HG03354 (cell line): ENCODE results near the gene CAVIN3.
A peak's percentile ranks its signal among the peaks of the same experiment; 100 is the strongest.

Experiments
- ATAC-seq: cut with Tn5 transposase; IDR thresholded peaks from one replicate; pipeline ENCODE4 v1.9.1; 2021; ENCODE audit warnings: mild to moderate bottlenecking; ENCODE audit not compliant: unreplicated experiment, poor library complexity, severe bottlenecking

The CAVIN3 gene

GRCh38 chr11:6326985-6327384, 6.7 kb upstream of the CAVIN3 start:
- no peak for ATAC-seq

GRCh38 chr11:6326303-6326702, 6.0 kb upstream of the CAVIN3 start:
- ATAC-seq, result no peak

DNA sequence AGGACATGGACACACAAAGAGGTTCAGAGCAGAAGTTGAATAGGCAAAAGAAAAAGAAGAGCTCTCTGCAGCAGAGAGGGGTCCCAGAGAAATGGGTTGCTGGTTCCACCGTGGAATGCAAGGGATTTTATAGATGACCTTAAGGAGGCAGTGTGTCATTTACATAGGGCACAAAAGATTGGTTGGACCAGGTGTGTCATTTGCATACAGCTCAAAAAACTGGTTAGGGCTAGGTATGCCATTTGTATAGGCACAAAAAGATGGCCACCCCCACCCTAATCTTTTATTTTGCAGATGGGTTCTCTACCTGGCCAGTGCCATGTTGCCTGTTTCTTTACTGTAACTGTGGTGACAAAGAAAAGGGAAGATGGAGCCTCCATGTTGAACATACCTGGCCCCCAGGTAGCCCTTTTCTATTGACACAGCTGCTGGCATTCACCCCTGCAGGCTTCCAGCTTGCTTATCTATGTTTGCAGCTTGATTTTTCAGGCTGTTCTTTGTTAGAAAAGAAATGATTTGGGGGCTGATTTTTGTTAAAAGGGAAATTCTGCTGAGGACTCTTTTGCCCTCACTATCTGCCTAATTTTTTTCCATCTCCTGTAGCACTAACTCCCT, 3.1 kb upstream of the CAVIN3 start:
- no peak for ATAC-seq

DNA sequence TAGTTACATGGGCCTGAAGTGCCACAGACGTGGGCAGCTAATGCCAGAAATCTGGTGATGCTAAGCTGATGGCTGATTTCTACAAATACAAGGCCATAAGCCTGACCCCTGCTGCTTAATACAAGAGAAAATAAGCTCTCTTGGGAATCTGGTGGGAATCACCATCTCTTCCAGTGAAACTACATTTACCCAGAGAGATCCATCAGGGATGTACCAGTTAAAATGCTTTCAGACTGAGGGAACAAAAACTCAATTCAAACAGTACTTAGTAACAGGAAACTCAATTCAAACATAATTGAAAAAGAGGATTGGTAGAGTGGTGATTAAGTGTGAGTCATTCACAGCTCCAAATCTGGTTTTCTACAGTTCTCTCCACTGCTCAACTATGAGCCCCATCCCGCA, 1.7 kb upstream of the CAVIN3 start:
- ATAC-seq, result no peak

GRCh38 chr11:6321356-6321755, 1.1 kb upstream of the CAVIN3 start:
- ATAC-seq, result no peak

DNA sequence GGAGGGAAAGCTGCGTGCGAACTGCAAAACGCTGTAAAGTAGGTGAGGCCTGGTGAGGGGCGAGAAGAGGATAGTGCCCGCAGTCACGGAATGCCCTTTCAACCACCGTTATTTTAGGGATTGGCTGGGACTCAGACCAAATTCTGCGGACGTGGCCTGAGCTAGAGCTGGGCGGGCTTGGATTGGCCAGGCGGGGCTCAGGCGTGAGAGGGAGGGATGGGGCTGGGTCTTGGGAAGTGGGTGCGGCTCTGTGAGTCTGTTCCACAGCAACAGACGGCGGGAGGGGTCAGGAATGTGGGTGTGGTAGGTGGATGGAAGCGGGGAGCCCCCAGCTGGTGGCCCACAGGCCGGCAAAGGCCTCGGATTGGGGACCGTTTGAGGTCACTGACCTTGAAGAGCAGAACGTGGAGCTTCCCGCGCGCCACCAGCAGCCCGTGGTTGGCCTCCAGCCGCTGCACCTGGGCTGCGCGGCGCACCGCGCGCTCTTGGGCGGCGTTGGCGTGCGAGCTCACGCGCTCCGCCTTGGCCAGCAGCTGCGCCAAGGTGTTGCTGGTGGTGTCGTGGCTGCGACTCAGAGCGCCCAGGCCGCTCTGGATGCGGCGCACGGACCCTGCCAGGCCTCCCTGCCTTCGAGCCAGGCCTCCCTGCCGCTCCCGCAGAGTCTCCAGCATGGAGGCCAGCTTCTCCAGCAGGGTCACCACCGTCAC, 444 bp downstream of the CAVIN3 start:
- ATAC-seq, result peak; percentile 49

GRCh38 chr11:6319001-6319703, 1.1 kb downstream of the CAVIN3 start:
- ATAC-seq, result no peak

GRCh38 chr11:6318204-6318603, 2.1 kb downstream of the CAVIN3 start:
- ATAC-seq, result no peak

DNA sequence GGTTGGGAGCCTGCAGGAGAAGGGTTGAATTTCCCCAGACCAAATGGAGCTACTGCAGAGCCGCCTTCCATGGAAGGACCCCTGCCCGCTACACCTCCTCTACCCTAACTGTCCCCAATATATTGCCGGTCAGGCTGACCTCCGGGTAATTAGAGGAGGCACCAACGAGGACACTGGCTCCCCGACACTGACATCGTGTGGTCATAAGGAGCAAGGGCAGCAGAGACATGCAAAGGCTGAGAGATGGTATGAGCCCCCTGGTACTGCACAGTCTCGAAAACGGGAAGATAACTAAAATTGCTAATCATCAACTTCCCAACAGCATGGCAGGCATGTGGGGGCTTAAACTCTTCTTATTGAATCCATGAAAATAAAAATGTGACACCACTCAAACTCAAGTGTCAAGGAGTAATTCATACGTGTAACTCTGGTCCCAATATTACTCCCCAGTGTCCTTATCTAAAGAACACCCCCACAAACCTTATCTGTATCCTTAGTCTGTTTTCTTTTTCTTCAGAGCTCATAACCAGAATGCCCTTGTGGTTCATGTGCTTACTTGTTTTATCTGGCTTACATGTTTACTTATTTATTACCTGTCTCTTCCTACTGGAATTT, 4.4 kb downstream of the CAVIN3 start:
- ATAC-seq, result peak; percentile 81

- ATAC-seq, result no peak
These were observed 8.2 kb downstream of the CAVIN3 start for GRCh38 chr11:6312106-6312505.

- ATAC-seq, result no peak
These were observed 12.4 kb downstream of the CAVIN3 start for GRCh38 chr11:6307876-6308275.

- ATAC-seq, result no peak
These were observed 15.0 kb downstream of the CAVIN3 start for GRCh38 chr11:6305297-6305696.

- no peak for ATAC-seq
These were observed 16.6 kb downstream of the CAVIN3 start for GRCh38 chr11:6303661-6304060.

GRCh38 chr11:6301096-6301495, 19.2 kb downstream of the CAVIN3 start:
- ATAC-seq, result no peak

- ATAC-seq, result no peak
These were observed 20.0 kb downstream of the CAVIN3 start for GRCh38 chr11:6300325-6300724.

DNA sequence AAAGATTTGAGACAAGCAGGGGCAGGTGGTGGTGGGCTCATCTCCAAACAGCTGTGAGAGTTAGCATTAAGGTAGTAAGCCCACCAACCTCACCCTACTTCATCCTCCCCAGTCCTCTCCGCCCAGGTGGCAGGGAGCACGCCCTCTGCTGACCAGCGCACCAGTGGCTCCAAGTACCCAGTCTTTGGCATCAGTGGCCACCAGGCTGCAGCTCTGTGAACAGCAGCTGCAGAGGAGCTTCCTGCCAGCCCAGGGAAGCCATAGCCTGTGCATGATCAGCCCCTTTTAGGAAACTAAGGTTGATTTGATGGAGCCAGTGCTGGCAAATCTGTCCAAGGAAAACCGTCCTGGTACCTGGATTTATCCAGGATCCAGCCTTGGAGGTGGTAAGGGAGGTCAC, 21.7 kb downstream of the CAVIN3 start:
- ATAC-seq, result peak; percentile 76

DNA sequence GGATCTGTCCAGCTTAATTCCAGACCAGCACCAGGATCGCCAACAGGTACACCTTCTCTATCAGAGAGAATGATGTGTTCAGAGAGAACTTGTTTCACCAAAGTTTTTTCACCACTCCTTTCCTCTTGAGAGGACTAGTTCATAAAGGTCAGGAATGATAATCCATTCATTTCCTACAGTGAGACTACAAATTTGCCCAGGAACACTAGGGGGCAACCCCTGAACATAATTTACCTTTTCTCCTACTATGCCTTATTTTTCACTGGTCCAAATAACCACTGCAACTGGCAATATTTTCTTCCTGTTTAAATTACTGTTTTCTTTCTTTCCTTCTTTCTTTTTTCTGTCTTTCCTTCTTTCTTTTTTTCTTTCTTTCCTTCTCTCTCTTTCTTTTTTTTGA, 22.5 kb downstream of the CAVIN3 start:
- ATAC-seq, result no peak

DNA sequence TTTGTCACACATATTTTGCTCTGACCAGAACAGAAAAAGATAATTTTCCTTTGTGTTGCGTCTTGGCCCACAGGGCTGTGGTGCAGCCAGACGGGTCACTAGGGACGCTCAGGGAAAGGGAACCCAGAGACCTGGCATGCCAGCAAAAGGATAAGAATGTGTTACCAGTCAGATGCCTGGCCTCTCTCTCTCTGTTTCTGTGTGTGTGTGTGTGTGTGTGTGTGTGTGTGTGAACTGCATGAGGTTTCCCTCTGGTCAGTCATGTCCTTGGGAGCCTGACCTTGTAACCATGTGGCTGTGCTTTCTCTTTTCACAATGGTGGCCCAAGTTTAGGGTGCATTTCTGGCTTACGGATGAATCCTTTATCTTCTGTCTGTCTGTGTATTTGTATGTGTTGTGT, 35.3 kb downstream of the CAVIN3 start:
- no peak for ATAC-seq

DNA sequence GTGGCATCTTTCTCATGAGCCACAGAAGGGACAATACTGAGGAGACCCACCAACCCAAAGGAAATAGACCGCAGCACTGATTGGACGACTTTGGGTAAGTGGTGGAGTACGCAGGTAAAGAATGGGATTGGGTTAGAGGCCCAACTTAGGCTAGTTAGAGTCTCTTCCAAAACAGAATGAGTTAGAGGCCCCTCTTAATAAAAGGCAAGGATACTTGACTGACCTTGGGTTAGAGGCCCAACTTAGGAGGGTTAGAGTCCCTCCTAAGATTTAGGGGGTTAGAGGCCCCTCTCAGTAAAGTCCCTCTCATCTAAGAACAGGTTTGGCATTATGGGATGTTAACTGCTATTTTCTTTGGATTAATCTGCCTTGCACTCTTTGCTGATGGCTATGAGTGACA, 36.1 kb downstream of the CAVIN3 start:
- ATAC-seq, result no peak

DNA sequence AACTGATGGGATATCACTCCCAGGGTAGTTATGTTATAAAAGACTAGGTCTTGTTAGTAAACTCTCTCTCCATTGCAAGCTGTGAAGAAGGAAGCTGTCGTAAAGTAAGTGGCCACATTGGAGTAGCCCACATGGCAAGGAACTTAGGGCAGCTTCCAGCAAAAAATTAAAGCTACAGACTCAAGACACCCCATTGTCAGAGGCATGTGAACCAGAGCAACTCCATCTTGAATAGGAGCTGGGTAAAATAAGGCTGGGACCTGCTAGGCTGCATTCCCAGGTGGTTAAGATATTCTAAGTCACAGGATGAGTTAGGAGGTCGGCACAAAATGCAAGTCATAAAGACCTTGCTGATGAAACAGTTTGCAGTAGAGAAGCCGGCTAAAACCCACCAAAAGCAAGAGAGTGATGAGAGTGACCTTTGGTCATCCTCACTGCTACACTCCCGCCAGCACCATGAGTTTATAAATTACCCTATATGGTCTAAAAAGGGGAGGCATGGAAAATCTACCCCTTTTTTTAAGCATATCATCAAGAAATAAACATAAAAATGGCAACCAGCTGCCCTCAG, 36.8 kb downstream of the CAVIN3 start:
- ATAC-seq, result no peak
